A673 (cell line): ENCODE data around the gene PSMB3. TPM values are rescaled to one million over a fixed set of nuclear protein-coding genes. Genes with fewer than 3 reads are reported as not detected.

ENCODE experiments used
- BruUV-seq: library from RNA; stranded (reverse); fragments of 400-500 nt; replicated peaks from 2 replicates; lab custom pipeline; 2021; lab: Mats Ljungman, UMichigan
- CTCF ChIA-PET: fragments of 300-600 bp; sonication (Branson Sonifier 250); formaldehyde crosslinking; loops from one replicate; lab custom pipeline; 2022; ENCODE audit warnings: antibody characterized with exemption; lab: Charles Lee
- POLR2A ChIA-PET: fragments of 300-600 bp; sonication (Branson Sonifier 250); formaldehyde crosslinking; loops from one replicate; lab custom pipeline; 2022; ENCODE audit warnings: antibody characterized with exemption; ENCODE audit not compliant: low non-redundant PET; lab: Charles Lee
- DNase-seq: peaks from one replicate; pipeline ENCODE4 v3.0.0-alpha.2; 2015; ENCODE audit warnings: low spot score
- H3K27ac ChIP-seq: fragments of 200-600 bp; sonication (generic); 2 replicates; pipeline ENCODE4 v1.5.1; 2016; ENCODE audit warnings: mixed run types, low read depth, mild to moderate bottlenecking, mixed read lengths, antibody characterized with exemption, low read length; ENCODE audit not compliant: poor library complexity, severe bottlenecking
- H3K27me3 ChIP-seq: fragments of 200-600 bp; sonication (generic); replicated peaks from 2 replicates; pipeline ENCODE4 v1.6.1; 2017; ENCODE audit warnings: mixed run types, low read depth, mild to moderate bottlenecking, mixed read lengths, antibody characterized with exemption, low read length; ENCODE audit not compliant: insufficient read depth, poor library complexity
- H3K36me3 ChIP-seq: fragments of 200-600 bp; sonication (generic); 2 replicates; pipeline ENCODE4 v1.6.1; 2016; ENCODE audit warnings: mixed run types, mild to moderate bottlenecking, mixed read lengths, antibody characterized with exemption, low read length; ENCODE audit not compliant: insufficient read depth, poor library complexity, severe bottlenecking
- H3K4me1 ChIP-seq: fragments of 200-600 bp; sonication (generic); 2 replicates; pipeline ENCODE4 v1.6.1; 2017; ENCODE audit warnings: mixed run types, mild to moderate bottlenecking, mixed read lengths, antibody characterized with exemption, low read length; ENCODE audit not compliant: insufficient read depth, poor library complexity, severe bottlenecking
- H3K4me3 ChIP-seq: fragments of 200-600 bp; sonication (generic); 2 replicates; pipeline ENCODE4 v1.5.1; 2016; ENCODE audit warnings: low read depth, mixed run types, mild to moderate bottlenecking, mixed read lengths, low read length; ENCODE audit not compliant: poor library complexity, severe bottlenecking
- H3K9me3 ChIP-seq: fragments of 200-600 bp; sonication (generic); 2 replicates; pipeline ENCODE4 v1.6.1; 2016; ENCODE audit warnings: mixed run types, low read depth, mild to moderate bottlenecking, mixed read lengths, antibody characterized with exemption, low read length; ENCODE audit not compliant: poor library complexity, severe bottlenecking
- EZH2 ChIP-seq: fragments of 200-600 bp; sonication (generic); IDR thresholded peaks from 2 replicates; pipeline ENCODE4 v1.6.1; 2017; ENCODE audit warnings: borderline replicate concordance, low read depth, mild to moderate bottlenecking, mixed read lengths, antibody characterized with exemption, low read length; ENCODE audit not compliant: poor library complexity, severe bottlenecking
- intact Hi-C: fragments of 100-400 bp; cut with micrococcal nuclease; formaldehyde crosslinking; loops from one replicate; pipeline ENCODE4 v1.10.0; 2022; ENCODE audit not compliant: unreplicated experiment
- total RNA-seq: library from RNA; stranded (reverse); gene quantifications from 2 replicates; pipeline ENCODE4 v1.2.3, GENCODE V29; 2021
- TF ChIP-seq, protein P1 (sequence below): fragments of 300-800, 200-600 bp; sonication (generic); conservative IDR thresholded peaks from 2 replicates; pipeline ENCODE4 v1.5.1; 2017; ENCODE audit warnings: low read depth, mild to moderate bottlenecking, antibody characterized with exemption, low read length, moderate library complexity, mixed read lengths

Gene PSMB3
- total RNA-seq, 1 experiment from 2014 or later, result 217 TPM

DNA sequence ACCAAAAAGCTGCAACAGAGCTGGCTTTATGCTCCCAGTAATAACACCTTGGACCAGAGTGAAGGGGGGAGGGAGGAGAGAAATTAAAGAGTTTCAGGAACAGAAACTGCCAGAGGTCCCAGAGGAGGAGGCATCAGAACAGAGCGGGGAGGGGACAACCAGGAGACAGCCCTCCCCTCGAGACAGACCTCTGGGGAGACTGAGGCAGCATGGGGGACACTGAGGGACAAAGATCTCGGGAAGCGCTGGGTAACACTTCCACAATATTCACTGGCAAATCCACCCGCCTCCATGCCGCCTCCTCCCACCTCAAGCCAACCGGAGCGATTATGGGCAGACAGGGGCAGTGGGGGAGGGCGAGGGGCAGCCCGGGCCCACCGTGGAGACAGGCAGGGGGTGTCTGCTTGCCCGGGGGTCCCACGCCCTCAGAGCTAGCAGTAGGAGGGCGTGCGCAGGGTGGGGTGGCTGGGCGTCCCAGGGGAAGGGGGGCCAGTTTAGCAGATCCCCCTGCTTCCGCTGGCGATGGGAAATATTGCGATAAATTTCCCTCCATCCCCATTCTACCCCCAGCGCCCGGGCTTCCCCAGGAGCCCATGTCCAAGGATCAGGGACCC lies 5.6 kb upstream of the PSMB3 start:
- ChIA-PET POLR2A (no interaction called here), CTCF (interaction anchor here (1.2 kb wide), 1 partner anchor 12 kb away, joined by 3 read pairs; no protein-coding TSS in a partner anchor)
- intact Hi-C loops, result no loop called here
- BruUV-seq, result no TSS peak
- H3K27me3 ChIP-seq, result no peaks in the 10 kb centered on the region
- H3K9me3 ChIP-seq, result no peaks in the 10 kb centered on the region
- no peak for DNase-seq
- peak overlapping the region; percentile 86 for H3K4me3 ChIP-seq
- peak overlapping the region; percentile 81 for H3K27ac ChIP-seq
- peaks cover 33% of the 10 kb centered on the region for H3K4me1 ChIP-seq
- H3K36me3 ChIP-seq, result no peaks in the 10 kb centered on the region
- TF ChIP-seq EZH2, result no peak
- TF ChIP-seq, protein P1, sequence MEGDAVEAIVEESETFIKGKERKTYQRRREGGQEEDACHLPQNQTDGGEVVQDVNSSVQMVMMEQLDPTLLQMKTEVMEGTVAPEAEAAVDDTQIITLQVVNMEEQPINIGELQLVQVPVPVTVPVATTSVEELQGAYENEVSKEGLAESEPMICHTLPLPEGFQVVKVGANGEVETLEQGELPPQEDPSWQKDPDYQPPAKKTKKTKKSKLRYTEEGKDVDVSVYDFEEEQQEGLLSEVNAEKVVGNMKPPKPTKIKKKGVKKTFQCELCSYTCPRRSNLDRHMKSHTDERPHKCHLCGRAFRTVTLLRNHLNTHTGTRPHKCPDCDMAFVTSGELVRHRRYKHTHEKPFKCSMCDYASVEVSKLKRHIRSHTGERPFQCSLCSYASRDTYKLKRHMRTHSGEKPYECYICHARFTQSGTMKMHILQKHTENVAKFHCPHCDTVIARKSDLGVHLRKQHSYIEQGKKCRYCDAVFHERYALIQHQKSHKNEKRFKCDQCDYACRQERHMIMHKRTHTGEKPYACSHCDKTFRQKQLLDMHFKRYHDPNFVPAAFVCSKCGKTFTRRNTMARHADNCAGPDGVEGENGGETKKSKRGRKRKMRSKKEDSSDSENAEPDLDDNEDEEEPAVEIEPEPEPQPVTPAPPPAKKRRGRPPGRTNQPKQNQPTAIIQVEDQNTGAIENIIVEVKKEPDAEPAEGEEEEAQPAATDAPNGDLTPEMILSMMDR, result no peak

DNA sequence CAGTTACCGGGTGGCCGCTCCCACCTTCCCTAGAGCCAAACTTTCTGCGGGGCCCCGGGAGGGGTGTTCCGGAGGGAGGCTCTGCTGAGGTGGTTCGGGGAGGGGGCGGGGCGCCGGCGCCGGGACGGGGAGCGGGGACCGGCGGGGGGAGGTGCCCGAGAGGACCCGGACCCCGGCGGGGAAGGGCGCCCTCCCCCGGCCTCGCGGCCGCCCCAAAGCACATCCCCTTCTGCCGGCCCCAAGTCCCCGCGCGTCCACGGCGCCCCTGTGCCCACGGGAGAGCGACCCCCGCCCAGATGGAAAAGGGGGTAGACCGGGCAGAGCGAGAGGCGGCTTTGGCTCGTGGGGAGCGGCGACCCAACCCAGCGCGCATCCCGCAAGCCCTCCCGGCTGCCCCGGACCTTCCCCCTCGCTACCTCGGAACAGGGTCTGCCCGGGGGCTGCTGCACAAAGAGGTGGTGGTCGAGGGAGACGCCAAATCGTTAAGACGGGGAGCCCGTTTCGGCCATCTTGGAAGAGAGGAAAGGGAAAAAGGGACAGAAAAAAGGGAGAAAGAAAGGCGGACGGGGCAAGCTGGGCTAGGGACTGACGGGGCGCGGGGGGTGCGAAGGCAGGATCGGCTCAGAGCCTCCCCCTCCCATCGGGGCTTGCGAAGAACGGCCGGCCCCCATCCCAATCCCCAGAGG lies 4.9 kb upstream of the PSMB3 start:
- peak; percentile 37 for DNase-seq
- intact Hi-C loops, result no loop called here
- ChIA-PET CTCF (no interaction called here), POLR2A (no interaction called here)
- Histone ChIP-seq H3K4me1 (peaks cover 28% of the 10 kb centered on the region), H3K9me3 (no peaks in the 10 kb centered on the region), H3K36me3 (no peaks in the 10 kb centered on the region), H3K4me3 (peak overlapping the region; percentile 86), H3K27me3 (no peaks in the 10 kb centered on the region), H3K27ac (peak overlapping the region; percentile 81)
- no TSS peak for BruUV-seq
- TF ChIP-seq EZH2, result no peak
- TF ChIP-seq, protein P1, result no peak

DNA sequence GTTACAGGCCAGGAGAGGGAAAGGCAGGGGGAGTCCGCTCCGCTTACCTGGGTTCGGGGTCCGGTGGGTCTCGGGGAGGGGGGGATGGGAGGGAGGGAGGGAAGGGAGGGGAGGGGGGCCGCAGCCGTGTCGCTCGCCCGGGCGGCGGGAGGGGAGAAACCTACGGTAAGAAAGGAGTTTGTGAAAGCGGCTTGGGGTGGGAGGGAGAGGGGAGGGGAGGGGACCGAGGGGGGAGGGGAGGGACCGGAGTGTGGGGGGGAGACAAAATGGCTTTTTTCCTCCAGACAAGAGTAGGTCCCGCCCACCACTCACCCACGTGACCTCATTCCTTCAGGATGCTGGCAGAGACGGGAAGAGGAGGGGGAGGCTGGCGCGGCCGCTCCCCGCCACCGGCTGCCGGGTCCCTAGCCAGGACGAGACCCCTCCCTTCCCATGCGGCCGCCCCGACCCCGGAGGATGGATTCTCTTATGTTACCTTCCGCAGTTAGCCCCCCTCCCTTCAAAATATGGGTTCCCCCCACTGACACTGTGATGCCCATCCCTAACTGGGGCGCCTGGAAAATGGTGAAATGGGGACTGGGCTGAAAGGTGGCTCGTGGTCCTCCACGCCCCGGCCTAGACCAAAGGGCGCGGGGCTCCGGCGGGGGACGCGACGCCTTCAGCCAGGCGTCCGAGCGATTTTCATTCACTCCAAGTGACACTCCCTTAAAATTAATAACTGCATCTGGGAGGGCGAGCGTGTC lies 4.2 kb upstream of the PSMB3 start, which contains the start of gene PCGF2:
PCGF2 (minus strand) TSS at position 188 of the 743 bp plus-strand sequence. CDS start 7,934 bp downstream, outside the sequence.
- peak within 1 kb of the TSS; percentile 86 for H3K4me3 ChIP-seq
- H3K27ac ChIP-seq, result peak within 1 kb of the TSS; percentile 81
- intact Hi-C loops, result no loop called here
- H3K36me3 ChIP-seq, result no peaks in the 10 kb centered on the region
- TF ChIP-seq, protein P1, result no peak
- no peak for TF ChIP-seq EZH2
- ChIA-PET POLR2A (no interaction called here), CTCF (no interaction called here)
- no TSS peak for BruUV-seq
- H3K27me3 ChIP-seq, result no peaks in the 10 kb centered on the region
- DNase-seq, result peak; percentile 90
- no peaks in the 10 kb centered on the region for H3K9me3 ChIP-seq
- H3K4me1 ChIP-seq, result peaks cover 28% of the 10 kb centered on the region
